ENCODE measurements around the gene MPL.

MPL gene

GRCh38 chr1:43322506-43322905, 15.1 kb upstream of the MPL start:
- no peak overlapping the region for H3K4me3 ChIP-seq (ENCODE audit: low read depth, low read length)
- TF ChIP-seq CTCF (IDR thresholded peaks at IDR 0.05; ENCODE audit: borderline replicate concordance, insufficient read depth, low read depth, low read length) = no peak

- no peak overlapping the region for H3K4me3 ChIP-seq (ENCODE audit: low read depth, low read length)
- no peak for TF ChIP-seq CTCF (IDR thresholded peaks at IDR 0.05; ENCODE audit: borderline replicate concordance, insufficient read depth, low read depth, low read length)
Observed at GRCh38 chr1:43324810-43325209, 12.8 kb upstream of the MPL start.

GRCh38 chr1:43325381-43325780, 12.2 kb upstream of the MPL start:
- no peak overlapping the region for H3K4me3 ChIP-seq (ENCODE audit: low read depth, low read length)
- TF ChIP-seq CTCF (IDR thresholded peaks at IDR 0.05; ENCODE audit: borderline replicate concordance, insufficient read depth, low read depth, low read length) = no peak

- no peak overlapping the region for H3K4me3 ChIP-seq (ENCODE audit: low read depth, low read length)
- TF ChIP-seq CTCF (IDR thresholded peaks at IDR 0.05; ENCODE audit: borderline replicate concordance, insufficient read depth, low read depth, low read length) = no peak
Observed at GRCh38 chr1:43327549-43328292, 9.9 kb upstream of the MPL start.

- no peak for TF ChIP-seq CTCF (IDR thresholded peaks at IDR 0.05; ENCODE audit: borderline replicate concordance, insufficient read depth, low read depth, low read length)
Observed at GRCh38 chr1:43329995-43330751, 7.4 kb upstream of the MPL start.

GRCh38 chr1:43331688-43332087, 5.9 kb upstream of the MPL start:
- no peak overlapping the region for H3K4me3 ChIP-seq (ENCODE audit: low read depth, low read length)
- TF ChIP-seq CTCF (IDR thresholded peaks at IDR 0.05; ENCODE audit: borderline replicate concordance, insufficient read depth, low read depth, low read length) = no peak

More at GRCh38 chr1:43329995-43330751, 7.4 kb upstream of the MPL start:
- no peak overlapping the region for H3K4me3 ChIP-seq (ENCODE audit: low read depth, low read length)

Data from GM12875 (cell line).